PC-9 (cell line): ENCODE measurements around the gene ATOH8. TPM values are rescaled to one million over a fixed set of nuclear protein-coding genes. Genes with fewer than 3 reads are reported as not detected.

ENCODE experiments used
- BruUV-seq: library from RNA; stranded (reverse); fragments of 400-500 nt; replicated peaks from 2 replicates; lab custom pipeline; 2021; lab: Mats Ljungman, UMichigan
- CTCF ChIA-PET: fragments of 300-600 bp; sonication (Branson Sonifier 250); formaldehyde crosslinking; loops from one replicate; lab custom pipeline; 2022; ENCODE audit warnings: antibody characterized with exemption; lab: Charles Lee
- POLR2A ChIA-PET: fragments of 300-600 bp; sonication (Branson Sonifier 250); formaldehyde crosslinking; loops from one replicate; lab custom pipeline; 2022; ENCODE audit warnings: antibody characterized with exemption; ENCODE audit not compliant: unreplicated experiment; lab: Charles Lee
- DNase-seq, 2 experiments: peaks; one replicate each; pipeline versions ENCODE4 v3.0.0 to v3.0.0-alpha.2; 2015 to 2022; ENCODE audit warnings: mixed read lengths in 1 of 2
- H2AFZ ChIP-seq: fragments of 200-600 bp; sonication (generic); 2 replicates; pipeline ENCODE4 v1.8.1; 2017; ENCODE audit warnings: antibody characterized with exemption
- H3F3A ChIP-seq: fragments of 200-600 bp; sonication (generic); 2 replicates; pipeline ENCODE4 v1.8.1; 2017; ENCODE audit warnings: antibody characterized with exemption, mild to moderate bottlenecking, low read depth; ENCODE audit not compliant: insufficient read depth
- H3K27ac ChIP-seq: fragments of 200-600 bp; sonication (generic); 2 replicates; pipeline ENCODE4 v1.6.1; 2016; ENCODE audit warnings: mixed run types
- H3K27me3 ChIP-seq: fragments of 200-600 bp; sonication (generic); 2 replicates; pipeline ENCODE4 v1.6.1; 2016; ENCODE audit warnings: low read depth, mixed run types; ENCODE audit not compliant: insufficient read depth
- H3K36me3 ChIP-seq: fragments of 200-600 bp; sonication (generic); 2 replicates; pipeline ENCODE4 v1.6.1; 2016; ENCODE audit warnings: low read depth, mixed run types
- H3K4me1 ChIP-seq: fragments of 200-600 bp; sonication (generic); replicated peaks from 2 replicates; pipeline ENCODE4 v1.6.1; 2016; ENCODE audit warnings: mixed run types; ENCODE audit not compliant: insufficient read depth
- H3K4me2 ChIP-seq: fragments of 200-600 bp; sonication (generic); 2 replicates; pipeline ENCODE4 v1.6.1; 2017; ENCODE audit warnings: mixed run types
- H3K4me3 ChIP-seq: fragments of 200-600 bp; sonication (generic); 2 replicates; pipeline ENCODE4 v1.6.1; 2016; ENCODE audit warnings: mixed run types
- H3K79me2 ChIP-seq: fragments of 200-600 bp; sonication (generic); 2 replicates; pipeline ENCODE4 v1.6.1; 2017; ENCODE audit warnings: low read depth, mixed run types
- H3K9me2 ChIP-seq: fragments of 200-600 bp; sonication (generic); 2 replicates; pipeline ENCODE4 v1.8.1; 2017; ENCODE audit warnings: mild to moderate bottlenecking; ENCODE audit not compliant: insufficient read depth
- H3K9me3 ChIP-seq: fragments of 200-600 bp; sonication (generic); 2 replicates; pipeline ENCODE4 v1.8.1; 2016; ENCODE audit warnings: low read depth; ENCODE audit not compliant: insufficient read depth
- H4K20me1 ChIP-seq: fragments of 200-600 bp; sonication (generic); 2 replicates; pipeline ENCODE4 v1.8.1; 2017; ENCODE audit not compliant: insufficient read depth
- CTCF ChIP-seq: fragments of 200-600 bp; sonication (generic); conservative IDR thresholded peaks from 2 replicates; pipeline ENCODE4 v1.6.1; 2017; ENCODE audit warnings: mixed run types, antibody characterized with exemption, mild to moderate bottlenecking, moderate library complexity
- EZH2 ChIP-seq: fragments of 200-600 bp; sonication (generic); IDR thresholded peaks from 2 replicates; pipeline ENCODE4 v1.8.0; 2017; ENCODE audit warnings: antibody characterized with exemption, low read depth
- intact Hi-C: fragments of 100-400 bp; cut with micrococcal nuclease; formaldehyde crosslinking; loops from one replicate; pipeline ENCODE4 v1.10.0; 2022; ENCODE audit not compliant: unreplicated experiment
- total RNA-seq: library from RNA; stranded (reverse); gene quantifications from 2 replicates; pipeline ENCODE4 v1.2.3, GENCODE V29; 2021

Gene ATOH8
- total RNA-seq, 1 experiment from 2014 or later = not detected

GRCh38 chr2:85822766-85823165, 69.0 kb downstream of the ATOH8 start:
- H3K9me2 ChIP-seq = no peaks in the 10 kb centered on the region
- no peaks in the 10 kb centered on the region for H4K20me1 ChIP-seq
- no peak overlapping the region for H3K4me2 ChIP-seq
- no peaks in the 10 kb centered on the region for H3K79me2 ChIP-seq
- H3K27ac ChIP-seq = no peak overlapping the region
- H3K4me1 ChIP-seq = peaks cover 3% of the 10 kb centered on the region; the same call in 1 of the 2 replicates
- no peak for DNase-seq
- intact Hi-C loops = loop anchor here (10.0 kb wide), 1 partner anchor 372 kb away; the partner anchor contains the start of genes IMMT and MRPL35
- H3F3A ChIP-seq = no peaks in the 10 kb centered on the region
- H3K36me3 ChIP-seq = no peaks in the 10 kb centered on the region
- ChIA-PET POLR2A (no interaction called here), CTCF (interaction anchor here (0.6 to 0.7 kb wide), 3 partner anchors 17 to 364 kb away, joined by 3 to 13 read pairs (median 4); no protein-coding TSS in a partner anchor)
- H3K9me3 ChIP-seq = no peaks in the 10 kb centered on the region
- BruUV-seq = no TSS peak
- H3K4me3 ChIP-seq = no peak overlapping the region
- no peak overlapping the region for H2AFZ ChIP-seq
- TF ChIP-seq CTCF (no peak), EZH2 (no peak)
- no peaks in the 10 kb centered on the region for H3K27me3 ChIP-seq

GRCh38 chr2:85823951-85824350, 70.2 kb downstream of the ATOH8 start:
- CTCF ChIA-PET = no interaction called here

More at GRCh38 chr2:85823951-85824350, 70.2 kb downstream of the ATOH8 start:
- no TSS peak for BruUV-seq
- Histone ChIP-seq H3K9me3 (no peaks in the 10 kb centered on the region), H3K9me2 (no peaks in the 10 kb centered on the region), H3F3A (no peaks in the 10 kb centered on the region), H3K79me2 (no peaks in the 10 kb centered on the region), H4K20me1 (no peaks in the 10 kb centered on the region), H3K27me3 (no peaks in the 10 kb centered on the region), H3K36me3 (no peaks in the 10 kb centered on the region), H3K4me3 (no peak overlapping the region), H3K27ac (no peak overlapping the region), H3K4me1 (peaks cover 6% of the 10 kb centered on the region; the same call in 1 of the 2 replicates), H2AFZ (no peak overlapping the region), H3K4me2 (no peak overlapping the region)
- DNase-seq = no peak
- TF ChIP-seq EZH2 (no peak), CTCF (no peak)
- intact Hi-C loops = loop anchor here (10.0 kb wide), 1 partner anchor 371 kb away; the partner anchor contains the start of genes IMMT and MRPL35
- POLR2A ChIA-PET = no interaction called here
